Activated CD4-positive, alpha-beta T cell treated with anti-CD3 and anti-CD28 coated beads for 36 hours (primary cell): ENCODE results near the gene KCNJ8. TPM values are rescaled to one million over a fixed set of nuclear protein-coding genes. Genes with fewer than 3 reads are reported as not detected.

Source experiments
- ATAC-seq: fragments of 200-7000 bp; cut with Tn5 transposase; one replicate; pipeline ENCODE4 v1.10.0; 2021; ENCODE audit warnings: mild to moderate bottlenecking, moderate library complexity
- CTCF ChIA-PET: fragments of 350-600 bp; sonication (Branson Sonifier 250); formaldehyde crosslinking; loops from one replicate; lab custom pipeline; 2021; ENCODE audit warnings: antibody characterized with exemption; lab: Charles Lee
- POLR2A ChIA-PET: fragments of 350-600 bp; sonication (Branson Sonifier 250); formaldehyde crosslinking; loops from one replicate; lab custom pipeline; 2021; ENCODE audit warnings: antibody characterized with exemption, inconsistent platforms; lab: Charles Lee
- DNase-seq: peaks from one replicate; pipeline ENCODE4 v3.0.0-alpha.2; 2020
- H3K27ac Mint-ChIP-seq: one replicate; pipeline ENCODE4 v1.8.0; 2021; ENCODE audit warnings: mixed read lengths
- H3K27me3 Mint-ChIP-seq: one replicate; pipeline ENCODE4 v1.8.0; 2021; ENCODE audit warnings: mixed read lengths
- H3K36me3 Mint-ChIP-seq: one replicate; pipeline ENCODE4 v1.8.0; 2021; ENCODE audit warnings: low read depth, mixed read lengths
- H3K4me1 Mint-ChIP-seq: one replicate; pipeline ENCODE4 v1.8.0; 2021; ENCODE audit warnings: mixed read lengths
- H3K4me3 Mint-ChIP-seq: one replicate; pipeline ENCODE4 v1.8.0; 2021; ENCODE audit warnings: mild to moderate bottlenecking, moderate library complexity, mixed read lengths
- H3K9me3 Mint-ChIP-seq: one replicate; pipeline ENCODE4 v1.8.0; 2021; ENCODE audit warnings: low read depth, mixed read lengths
- intact Hi-C, 2 experiments: fragments of 100-400 bp; cut with DNase I in 1 of 2; cut with micrococcal nuclease in 1 of 2; formaldehyde crosslinking; loops; one replicate each; pipeline versions ENCODE4 v1.14.2 to v1.15.1; 2022 to 2024; cut with DNase I, micrococcal nuclease
- total RNA-seq, 2 experiments: library from RNA; stranded (reverse); gene quantifications; one replicate each; pipeline ENCODE4 v1.2.3, GENCODE V29; 2021

Gene KCNJ8
- total RNA-seq, 2 experiments from 2014 or later = not detected

- Mint-ChIP-seq H3K36me3 (no peaks in the 10 kb centered on the region), H3K9me3 (no peaks in the 10 kb centered on the region), H3K4me1 (no peaks in the 10 kb centered on the region), H3K27me3 (peaks cover 5% of the 10 kb centered on the region), H3K27ac (no peak overlapping the region), H3K4me3 (no peak overlapping the region)
- no peak for DNase-seq
- POLR2A ChIA-PET = no interaction called here
- CTCF ChIA-PET = no interaction called here
- intact Hi-C loops = no loop called here
- ATAC-seq = no peak
These were observed 16.8 kb downstream of the KCNJ8 start for GRCh38 chr12:21757735-21758134.

GRCh38 chr12:21756699-21757098, 17.8 kb downstream of the KCNJ8 start:
- Mint-ChIP-seq H3K4me1 (no peaks in the 10 kb centered on the region), H3K36me3 (no peaks in the 10 kb centered on the region), H3K27me3 (peaks cover 5% of the 10 kb centered on the region), H3K27ac (no peak overlapping the region), H3K9me3 (no peaks in the 10 kb centered on the region), H3K4me3 (no peak overlapping the region)
- ChIA-PET POLR2A (no interaction called here), CTCF (interaction anchor here (0.9 kb wide), 1 partner anchor 22 kb away, joined by 3 read pairs; no protein-coding TSS in a partner anchor)
- ATAC-seq = no peak
- no peak for DNase-seq
- intact Hi-C loops = no loop called here

DNA sequence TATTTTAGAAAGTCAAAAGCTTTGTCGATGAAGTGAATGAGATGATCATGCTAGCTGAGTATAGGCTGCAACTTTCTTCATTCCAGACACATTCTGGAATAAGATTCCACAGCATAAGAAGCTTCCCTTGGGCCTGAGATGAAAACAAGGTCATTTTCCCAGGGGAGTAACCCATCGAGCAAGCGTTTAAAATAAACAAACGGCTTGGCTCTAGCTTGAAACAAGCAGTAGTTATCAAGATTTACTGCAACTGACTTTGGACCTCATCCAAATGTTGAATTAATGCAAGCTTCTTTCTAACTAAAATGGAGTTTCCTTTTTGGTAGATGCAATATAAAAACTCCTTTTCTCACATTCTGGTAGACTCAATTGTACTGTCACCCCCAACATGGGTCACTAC, 23.0 kb downstream of the KCNJ8 start:
- Mint-ChIP-seq H3K4me3 (no peak overlapping the region), H3K9me3 (no peaks in the 10 kb centered on the region), H3K4me1 (no peaks in the 10 kb centered on the region), H3K36me3 (no peaks in the 10 kb centered on the region), H3K27ac (no peak overlapping the region), H3K27me3 (peaks cover 9% of the 10 kb centered on the region)
- ChIA-PET CTCF (no interaction called here), POLR2A (no interaction called here)
- DNase-seq (no peak), ATAC-seq (no peak)
- intact Hi-C loops = no loop called here

DNA sequence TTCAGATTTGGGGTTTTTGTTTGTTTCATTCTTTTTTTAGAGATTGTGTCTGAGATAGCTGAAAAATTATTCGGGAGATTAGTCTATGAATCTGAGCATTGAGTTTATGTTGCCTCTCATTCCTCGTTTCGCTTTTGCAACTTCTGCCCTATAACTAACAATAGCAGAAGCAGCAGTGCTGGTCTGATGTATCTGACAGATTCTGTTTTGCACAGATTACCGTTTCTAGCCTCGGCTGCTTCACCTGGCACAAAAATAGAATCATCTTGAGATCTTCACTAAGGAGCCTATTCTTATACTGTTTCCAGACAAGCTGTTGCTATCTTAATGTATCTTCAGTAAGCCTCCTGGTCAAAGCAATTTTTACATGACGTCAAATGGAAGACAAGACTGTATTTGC, 29.2 kb downstream of the KCNJ8 start:
- Mint-ChIP-seq H3K27me3 (peaks cover 15% of the 10 kb centered on the region), H3K4me3 (no peak overlapping the region), H3K36me3 (no peaks in the 10 kb centered on the region), H3K9me3 (no peaks in the 10 kb centered on the region), H3K27ac (no peak overlapping the region), H3K4me1 (no peaks in the 10 kb centered on the region)
- intact Hi-C loops = no loop called here
- DNase-seq = no peak
- no peak for ATAC-seq
- ChIA-PET POLR2A (no interaction called here), CTCF (no interaction called here)

DNA sequence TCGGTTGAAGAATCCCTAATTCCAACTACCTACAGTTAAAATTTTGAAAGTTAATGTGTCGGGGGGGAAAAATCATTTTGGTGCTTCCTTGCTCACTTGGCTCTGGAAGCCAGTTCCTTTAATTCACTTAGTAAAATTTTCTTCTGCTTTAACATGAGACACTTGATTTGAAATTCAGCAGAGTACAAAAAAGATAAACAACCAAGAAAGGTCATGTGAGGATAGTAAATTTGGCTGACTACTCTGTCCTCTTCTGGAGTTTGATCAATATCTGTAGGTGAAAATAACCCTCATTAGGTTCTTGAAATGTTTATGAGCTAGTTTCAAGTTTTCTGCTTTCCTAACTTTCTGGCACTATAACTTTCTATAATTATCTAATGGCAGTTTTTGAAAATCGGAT, 43.4 kb downstream of the KCNJ8 start:
- ATAC-seq (no peak), DNase-seq (no peak)
- intact Hi-C loops = no loop called here
- Mint-ChIP-seq H3K4me1 (no peaks in the 10 kb centered on the region), H3K36me3 (no peaks in the 10 kb centered on the region), H3K27ac (no peak overlapping the region), H3K27me3 (peaks cover 11% of the 10 kb centered on the region), H3K9me3 (no peaks in the 10 kb centered on the region), H3K4me3 (no peak overlapping the region)
- POLR2A ChIA-PET = no interaction called here
- CTCF ChIA-PET = interaction anchor here (0.7 kb wide), 1 partner anchor 13 kb away, joined by 3 read pairs; no protein-coding TSS in a partner anchor

DNA sequence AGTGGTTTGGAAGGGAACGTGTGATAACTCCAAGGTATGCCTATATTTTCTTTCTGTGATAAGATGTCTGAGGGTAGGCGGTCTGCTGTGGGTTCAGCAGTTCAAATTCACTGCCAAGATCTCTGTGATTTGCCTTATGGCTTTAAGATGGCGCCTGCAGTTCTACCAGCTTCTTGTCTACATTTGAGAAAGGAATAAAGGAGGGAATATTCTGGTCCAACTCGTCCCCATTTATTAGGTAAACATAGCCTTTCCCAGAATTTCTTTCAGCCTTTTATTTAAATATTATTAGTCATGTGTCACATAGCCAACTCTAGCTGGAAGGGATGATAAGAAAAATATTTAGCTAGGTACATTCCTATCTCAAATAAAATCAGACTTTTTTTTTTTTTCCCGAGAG, 48.8 kb downstream of the KCNJ8 start:
- Mint-ChIP-seq H3K36me3 (no peaks in the 10 kb centered on the region), H3K4me1 (no peaks in the 10 kb centered on the region), H3K27ac (no peak overlapping the region), H3K27me3 (peaks cover 3% of the 10 kb centered on the region), H3K9me3 (no peaks in the 10 kb centered on the region), H3K4me3 (no peak overlapping the region)
- POLR2A ChIA-PET = no interaction called here
- DNase-seq (no peak), ATAC-seq (no peak)
- intact Hi-C loops = no loop called here
- CTCF ChIA-PET = no interaction called here

- Mint-ChIP-seq H3K4me1 (no peaks in the 10 kb centered on the region), H3K4me3 (no peak overlapping the region), H3K27ac (no peak overlapping the region), H3K9me3 (no peaks in the 10 kb centered on the region), H3K36me3 (no peaks in the 10 kb centered on the region), H3K27me3 (peaks cover 4% of the 10 kb centered on the region)
- ChIA-PET POLR2A (no interaction called here), CTCF (no interaction called here)
- no peak for ATAC-seq
- DNase-seq = no peak
- intact Hi-C loops = no loop called here
These were observed 55.4 kb downstream of the KCNJ8 start for GRCh38 chr12:21718944-21719650.

DNA sequence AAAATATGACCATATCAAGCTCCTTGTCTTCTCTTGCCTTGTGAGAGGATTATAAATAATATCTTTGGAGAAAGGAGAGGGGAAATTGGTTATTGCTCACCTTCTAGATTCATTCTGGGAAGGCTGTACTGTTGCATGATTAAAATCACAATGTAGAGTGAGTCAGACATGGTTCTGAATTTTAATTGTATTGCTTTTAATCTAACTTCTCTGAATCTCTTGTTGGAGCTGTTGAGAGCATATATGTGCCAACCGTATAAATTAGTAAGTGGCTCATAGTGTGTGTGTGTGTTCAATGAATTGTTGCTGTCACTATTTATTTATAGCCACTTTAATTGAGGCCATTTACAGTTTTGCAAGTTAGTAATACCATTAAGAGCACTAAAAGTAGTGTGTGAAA, 56.1 kb downstream of the KCNJ8 start:
- CTCF ChIA-PET = no interaction called here
- Mint-ChIP-seq H3K4me1 (no peaks in the 10 kb centered on the region), H3K4me3 (no peak overlapping the region), H3K27me3 (peaks cover 5% of the 10 kb centered on the region), H3K9me3 (no peaks in the 10 kb centered on the region), H3K36me3 (no peaks in the 10 kb centered on the region), H3K27ac (no peak overlapping the region)
- intact Hi-C loops = no loop called here
- DNase-seq (no peak), ATAC-seq (no peak)
- POLR2A ChIA-PET = no interaction called here

DNA sequence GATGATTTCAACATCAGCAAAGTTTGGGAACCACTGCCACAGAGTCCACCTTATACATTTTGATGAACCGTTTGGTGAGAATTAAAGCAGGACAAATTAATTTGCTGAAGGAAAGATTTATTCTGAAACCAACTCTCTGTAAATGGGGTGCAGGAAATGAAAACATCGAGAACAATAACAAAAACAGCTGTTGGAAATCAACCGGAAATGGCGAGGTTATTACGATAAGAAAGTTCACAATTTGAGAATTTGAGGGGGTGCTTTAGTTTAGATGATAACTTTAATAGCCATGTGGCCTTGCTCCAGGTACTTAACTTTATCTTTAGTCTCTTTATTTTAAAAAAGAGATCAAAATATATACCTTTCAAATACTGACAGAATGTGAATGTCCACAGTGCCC, 56.7 kb downstream of the KCNJ8 start:
- peaks cover 5% of the 10 kb centered on the region for H3K27me3 Mint-ChIP-seq
- no peak for ATAC-seq
- H3K9me3 Mint-ChIP-seq = no peaks in the 10 kb centered on the region
- H3K4me1 Mint-ChIP-seq = no peaks in the 10 kb centered on the region
- H3K4me3 Mint-ChIP-seq = no peak overlapping the region
- ChIA-PET CTCF (no interaction called here), POLR2A (no interaction called here)
- no peak overlapping the region for H3K27ac Mint-ChIP-seq
- no peak for DNase-seq
- intact Hi-C loops = no loop called here
- H3K36me3 Mint-ChIP-seq = no peaks in the 10 kb centered on the region

DNA sequence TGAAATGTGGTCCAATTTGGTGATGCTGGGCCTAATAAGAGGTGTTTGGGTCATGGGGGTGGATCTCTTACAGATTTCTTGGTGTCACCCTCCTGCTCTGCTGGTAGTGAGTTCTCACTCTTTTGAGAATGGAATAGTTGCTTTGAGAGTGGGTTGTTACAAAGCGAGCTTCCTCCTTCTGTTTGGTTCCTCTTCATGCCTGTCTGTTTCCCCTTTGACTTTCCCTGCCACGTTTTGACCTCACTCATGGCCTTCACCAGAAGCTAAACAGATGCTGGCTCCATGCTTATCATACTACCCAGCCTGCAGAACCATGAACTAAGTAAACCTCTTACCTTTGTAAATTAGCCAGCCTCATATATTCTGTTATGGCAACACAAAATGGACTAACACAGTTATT, 59.1 kb downstream of the KCNJ8 start:
- H3K36me3 Mint-ChIP-seq = no peaks in the 10 kb centered on the region
- peaks cover 5% of the 10 kb centered on the region for H3K27me3 Mint-ChIP-seq
- H3K4me3 Mint-ChIP-seq = no peak overlapping the region
- intact Hi-C loops = no loop called here
- no peaks in the 10 kb centered on the region for H3K9me3 Mint-ChIP-seq
- H3K27ac Mint-ChIP-seq = no peak overlapping the region
- DNase-seq = no peak
- H3K4me1 Mint-ChIP-seq = peaks cover 7% of the 10 kb centered on the region
- no peak for ATAC-seq
- POLR2A ChIA-PET = no interaction called here
- CTCF ChIA-PET = no interaction called here
